OCI-LY1 (cell line): ENCODE measurements around the gene DHRS7C.

Source experiments
- H2AFZ ChIP-seq: fragments of 200-600 bp; sonication (generic), shearing (Covaris generic); 2 replicates; pipeline ENCODE4 v1.6.0; 2014; ENCODE audit warnings: antibody characterized with exemption, mild to moderate bottlenecking, low read length
- H3F3A ChIP-seq: fragments of 200-600 bp; sonication (generic), shearing (Covaris generic); 2 replicates; pipeline ENCODE4 v1.6.0; 2014; ENCODE audit warnings: mild to moderate bottlenecking, antibody characterized with exemption, low read length, moderate library complexity; ENCODE audit not compliant: insufficient read depth
- H3K27ac ChIP-seq: fragments of 200-600 bp; sonication (generic); 2 replicates; pipeline ENCODE4 v1.5.1; 2014; ENCODE audit warnings: low read length, mixed run types, mild to moderate bottlenecking, low read depth; ENCODE audit not compliant: poor library complexity, severe bottlenecking
- H3K27me3 ChIP-seq: fragments of 200-600 bp; sonication (generic); 2 replicates; pipeline ENCODE4 v1.6.0; 2014; ENCODE audit warnings: antibody characterized with exemption, mild to moderate bottlenecking, low read length, moderate library complexity; ENCODE audit not compliant: insufficient read depth
- H3K36me3 ChIP-seq: fragments of 200-600 bp; sonication (generic); 2 replicates; pipeline ENCODE4 v1.6.1; 2014; ENCODE audit warnings: mild to moderate bottlenecking, antibody characterized with exemption, low read length, moderate library complexity, mixed read lengths; ENCODE audit not compliant: insufficient read depth
- H3K4me1 ChIP-seq: fragments of 200-600 bp; sonication (generic); 2 replicates; pipeline ENCODE4 v1.5.1; 2014; ENCODE audit warnings: mild to moderate bottlenecking, low read length, moderate library complexity; ENCODE audit not compliant: insufficient read depth, severe bottlenecking
- H3K4me2 ChIP-seq: fragments of 200-600 bp; sonication (generic), shearing (Covaris generic); 2 replicates; pipeline ENCODE4 v1.6.1; 2014; ENCODE audit warnings: low read length
- H3K4me3 ChIP-seq: fragments of 200-600 bp; sonication (generic); 2 replicates; pipeline ENCODE4 v1.5.1; 2014; ENCODE audit warnings: low read length, low read depth, mild to moderate bottlenecking, mixed read lengths; ENCODE audit not compliant: poor library complexity, severe bottlenecking
- H3K79me2 ChIP-seq: fragments of 200-600 bp; shearing (Covaris generic); 2 replicates; pipeline ENCODE4 v1.6.1; 2016; ENCODE audit warnings: mixed run types, low read length, mixed read lengths; ENCODE audit not compliant: insufficient read depth
- H3K9ac ChIP-seq: fragments of 200-600 bp; sonication (generic), shearing (Covaris generic); 2 replicates; pipeline ENCODE4 v1.6.1; 2014; ENCODE audit warnings: mild to moderate bottlenecking, low read length, mixed read lengths
- H3K9me2 ChIP-seq: fragments of 200-600 bp; sonication (generic), shearing (Covaris generic); 2 replicates; pipeline ENCODE4 v1.6.1; 2014; ENCODE audit warnings: low read depth, mild to moderate bottlenecking, low read length, mixed read lengths
- H3K9me3 ChIP-seq: fragments of 200-600 bp; shearing (Covaris generic); 2 replicates; pipeline ENCODE4 v1.6.1; 2014; ENCODE audit warnings: low read length, mixed read lengths
- H4K20me1 ChIP-seq: fragments of 200-600 bp; sonication (generic), shearing (Covaris generic); 2 replicates; pipeline ENCODE4 v1.6.0; 2016; ENCODE audit warnings: mild to moderate bottlenecking, low read length; ENCODE audit not compliant: insufficient read depth
- CTCF ChIP-seq: fragments of 200-600 bp; sonication (generic), shearing (Covaris generic); IDR thresholded peaks from 2 replicates; pipeline ENCODE4 v1.5.1; 2017; ENCODE audit warnings: mild to moderate bottlenecking, antibody characterized with exemption, low read length, moderate library complexity, mixed read lengths
- EZH2 ChIP-seq: fragments of 200-600 bp; sonication (generic), shearing (Covaris generic); IDR thresholded peaks from 2 replicates; pipeline ENCODE4 v1.8.0; 2017; ENCODE audit warnings: borderline replicate concordance, mixed run types, mild to moderate bottlenecking, antibody characterized with exemption, low read length, moderate library complexity, mixed read lengths

Gene DHRS7C

GRCh38 chr17:9824094-9824493, 32.7 kb upstream of the DHRS7C start:
- Histone ChIP-seq H3K9me2 (no peaks in the 10 kb centered on the region), H4K20me1 (no peaks in the 10 kb centered on the region), H3K9ac (no peak overlapping the region), H3K36me3 (no peaks in the 10 kb centered on the region), H3K4me2 (no peak overlapping the region), H3K79me2 (no peaks in the 10 kb centered on the region), H2AFZ (no peak overlapping the region), H3K27me3 (no peaks in the 10 kb centered on the region), H3K27ac (no peak overlapping the region), H3K9me3 (no peaks in the 10 kb centered on the region), H3K4me1 (no peaks in the 10 kb centered on the region), H3F3A (no peaks in the 10 kb centered on the region), H3K4me3 (no peak overlapping the region)
- no peak for TF ChIP-seq EZH2
- peak; percentile 17; the same call in 1 of the 2 replicates for TF ChIP-seq CTCF

GRCh38 chr17:9821921-9822320, 30.5 kb upstream of the DHRS7C start, which contains the start of gene GSG1L2:
TSS of gene GSG1L2 (minus strand) at chr17:9822079. CDS start at chr17:9822071, 8 bp downstream.
- TF ChIP-seq CTCF (no peak), EZH2 (no peak)
- no peaks in the 10 kb centered on the region for H3K79me2 ChIP-seq
- H3F3A ChIP-seq = no peaks in the 10 kb centered on the region
- no peaks in the 10 kb centered on the region for H4K20me1 ChIP-seq
- H3K4me1 ChIP-seq = no peaks in the 10 kb centered on the region
- no peaks in the 10 kb centered on the region for H3K27me3 ChIP-seq
- no peaks in the 10 kb centered on the region for H3K9me3 ChIP-seq
- H3K27ac ChIP-seq = no peak within 1 kb of the TSS
- no peaks in the 10 kb centered on the region for H3K9me2 ChIP-seq
- no peaks in the 10 kb centered on the region for H3K36me3 ChIP-seq
- no peak within 1 kb of the TSS for H3K4me3 ChIP-seq
- no peak within 1 kb of the TSS for H2AFZ ChIP-seq
- H3K9ac ChIP-seq = no peak within 1 kb of the TSS
- no peak within 1 kb of the TSS for H3K4me2 ChIP-seq

GRCh38 chr17:9820448-9820847, 29.1 kb upstream of the DHRS7C start:
- no peaks in the 10 kb centered on the region for H3K9me3 ChIP-seq
- no peaks in the 10 kb centered on the region for H3K9me2 ChIP-seq
- H3F3A ChIP-seq = no peaks in the 10 kb centered on the region
- H3K27me3 ChIP-seq = no peaks in the 10 kb centered on the region
- no peak overlapping the region for H3K4me2 ChIP-seq
- H3K27ac ChIP-seq = no peak overlapping the region
- H4K20me1 ChIP-seq = no peaks in the 10 kb centered on the region
- TF ChIP-seq CTCF (no peak), EZH2 (no peak)
- no peaks in the 10 kb centered on the region for H3K79me2 ChIP-seq
- H3K9ac ChIP-seq = no peak overlapping the region
- no peaks in the 10 kb centered on the region for H3K4me1 ChIP-seq
- no peak overlapping the region for H3K4me3 ChIP-seq
- H2AFZ ChIP-seq = no peak overlapping the region
- no peaks in the 10 kb centered on the region for H3K36me3 ChIP-seq
